NB4 (cell line): ENCODE results near the gene PRCC.
A peak's percentile ranks its signal among the peaks of the same experiment; 100 is the strongest.

ENCODE experiments used
- DNase-seq: peaks from one replicate; pipeline ENCODE4 v3.0.0; 2010; ENCODE audit warnings: low read depth
- H3K4me3 ChIP-seq: one replicate; pipeline ENCODE4 v1.5.1; 2011; ENCODE audit warnings: mild to moderate bottlenecking, low read depth, low read length, moderate library complexity
- MYC ChIP-seq: IDR thresholded peaks from 2 replicates; pipeline ENCODE4 v1.6.1; 2011; ENCODE audit warnings: low read depth, low read length
- POLR2A ChIP-seq: IDR thresholded peaks from 2 replicates; pipeline ENCODE4 v1.6.1; 2011; ENCODE audit warnings: mild to moderate bottlenecking; ENCODE audit not compliant: insufficient read length; ENCODE audit errors: extremely low read depth
- TF ChIP-seq, protein P1 (sequence below): IDR thresholded peaks from 2 replicates; pipeline ENCODE4 v1.6.1; 2011; ENCODE audit warnings: low read depth, low read length
- TF ChIP-seq, protein P2 (sequence below): IDR thresholded peaks from one replicate; pipeline ENCODE4 v1.5.1; 2012; ENCODE audit warnings: low read depth, low read length

Gene PRCC

DNA sequence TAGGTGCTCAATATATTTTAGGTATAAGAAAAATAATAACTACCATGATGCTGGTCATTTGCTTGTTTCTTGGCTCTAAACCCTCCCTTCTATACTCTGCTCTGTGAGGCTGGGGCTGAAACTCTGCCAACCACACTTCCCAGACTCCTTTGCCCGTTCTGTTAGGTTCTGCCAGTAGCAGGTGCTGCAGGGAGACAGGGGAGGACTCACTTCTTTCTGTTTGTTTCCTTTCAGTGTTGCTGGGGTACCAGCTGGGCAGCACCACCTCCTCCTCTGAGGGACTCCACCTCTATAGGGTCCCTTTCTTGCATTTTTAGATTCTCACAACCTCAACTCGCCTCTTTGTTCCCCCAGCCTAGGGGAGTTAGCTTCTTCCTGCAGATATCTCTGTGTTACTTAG, 66.3 kb downstream of the PRCC start:
- H3K4me3 ChIP-seq: no peak overlapping the region

DNA sequence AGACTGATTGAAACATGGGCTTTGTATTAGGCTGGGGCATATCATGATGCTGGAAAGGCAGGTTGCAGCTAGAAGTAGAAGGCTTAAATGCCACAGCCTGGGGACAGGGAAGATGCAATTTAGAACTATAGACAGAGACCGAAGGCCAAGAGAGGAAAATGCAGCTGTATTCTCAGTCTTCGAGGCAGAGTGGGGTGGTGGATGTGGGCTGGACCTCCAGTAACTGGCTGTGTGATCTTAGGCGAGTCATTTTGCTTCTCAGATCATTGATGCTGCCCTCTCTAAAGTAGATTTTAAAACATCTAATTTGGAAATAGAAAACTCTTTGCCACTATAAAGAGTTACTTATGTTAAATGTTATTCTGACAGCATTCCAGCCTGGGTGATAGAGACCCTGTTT, 67.0 kb downstream of the PRCC start:
- TF ChIP-seq, protein P1, sequence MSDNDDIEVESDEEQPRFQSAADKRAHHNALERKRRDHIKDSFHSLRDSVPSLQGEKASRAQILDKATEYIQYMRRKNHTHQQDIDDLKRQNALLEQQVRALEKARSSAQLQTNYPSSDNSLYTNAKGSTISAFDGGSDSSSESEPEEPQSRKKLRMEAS: no peak
- DNase-seq: no peak
- no peak overlapping the region for H3K4me3 ChIP-seq

More for the DNA sequence above, 66.3 kb downstream of the PRCC start:
- no peak for DNase-seq
- TF ChIP-seq, protein P1: no peak
- TF ChIP-seq, protein P2, sequence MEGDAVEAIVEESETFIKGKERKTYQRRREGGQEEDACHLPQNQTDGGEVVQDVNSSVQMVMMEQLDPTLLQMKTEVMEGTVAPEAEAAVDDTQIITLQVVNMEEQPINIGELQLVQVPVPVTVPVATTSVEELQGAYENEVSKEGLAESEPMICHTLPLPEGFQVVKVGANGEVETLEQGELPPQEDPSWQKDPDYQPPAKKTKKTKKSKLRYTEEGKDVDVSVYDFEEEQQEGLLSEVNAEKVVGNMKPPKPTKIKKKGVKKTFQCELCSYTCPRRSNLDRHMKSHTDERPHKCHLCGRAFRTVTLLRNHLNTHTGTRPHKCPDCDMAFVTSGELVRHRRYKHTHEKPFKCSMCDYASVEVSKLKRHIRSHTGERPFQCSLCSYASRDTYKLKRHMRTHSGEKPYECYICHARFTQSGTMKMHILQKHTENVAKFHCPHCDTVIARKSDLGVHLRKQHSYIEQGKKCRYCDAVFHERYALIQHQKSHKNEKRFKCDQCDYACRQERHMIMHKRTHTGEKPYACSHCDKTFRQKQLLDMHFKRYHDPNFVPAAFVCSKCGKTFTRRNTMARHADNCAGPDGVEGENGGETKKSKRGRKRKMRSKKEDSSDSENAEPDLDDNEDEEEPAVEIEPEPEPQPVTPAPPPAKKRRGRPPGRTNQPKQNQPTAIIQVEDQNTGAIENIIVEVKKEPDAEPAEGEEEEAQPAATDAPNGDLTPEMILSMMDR: no peak
- TF ChIP-seq POLR2A: no peak
- no peak for TF ChIP-seq MYC

DNA sequence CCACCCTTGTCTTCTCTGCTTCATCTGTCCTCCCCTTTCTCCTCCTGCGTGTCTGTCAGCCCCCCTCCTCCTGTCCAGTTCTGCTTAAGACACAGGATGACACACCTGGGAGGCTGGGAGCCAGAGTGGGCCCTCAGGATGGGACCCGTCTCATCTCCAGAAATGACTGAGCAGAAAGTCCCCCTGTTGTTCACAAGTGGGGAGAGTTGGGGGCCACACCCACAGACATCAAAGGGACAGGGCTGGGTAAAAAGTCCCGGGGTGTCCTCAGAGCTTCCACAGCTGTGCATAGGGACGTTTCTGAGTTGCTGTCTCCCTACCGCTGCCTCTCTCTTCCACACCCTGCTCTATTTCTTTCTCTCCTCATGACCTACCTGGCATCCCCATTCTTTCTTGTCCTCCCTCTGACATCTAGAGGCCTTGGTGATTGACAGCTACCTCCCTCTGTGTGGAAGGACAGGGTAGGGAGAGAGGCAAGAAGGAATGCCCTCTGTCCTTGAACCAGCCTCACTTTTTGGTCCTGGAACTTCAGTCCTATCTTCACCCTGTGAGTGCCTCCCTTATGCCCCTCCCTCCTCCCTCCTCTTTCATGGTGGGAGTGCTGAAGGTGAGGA, 68.8 kb downstream of the PRCC start:
- no peak overlapping the region for H3K4me3 ChIP-seq
- DNase-seq: no peak
- TF ChIP-seq POLR2A (no peak), MYC (no peak)
- TF ChIP-seq, protein P2: no peak
- TF ChIP-seq, protein P1: no peak

DNA sequence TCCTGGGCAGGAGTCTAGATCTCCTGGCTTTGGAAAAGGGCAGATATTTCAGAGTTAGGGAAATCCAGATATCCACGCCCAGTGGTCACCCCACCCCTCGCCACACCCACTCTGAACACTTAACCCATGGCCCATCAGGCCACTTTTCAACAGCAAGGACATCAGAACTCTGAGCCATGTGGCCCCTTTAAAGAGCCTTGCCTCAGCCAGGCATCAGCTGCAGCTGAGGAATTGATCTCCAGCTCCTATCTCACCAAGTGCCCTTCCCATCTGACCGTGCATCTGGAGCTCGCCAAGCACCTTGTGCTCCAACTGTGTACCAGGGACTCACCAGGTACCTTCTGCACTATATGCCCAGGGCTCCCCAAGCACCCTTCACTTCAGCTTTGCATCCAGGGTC, 69.6 kb downstream of the PRCC start:
- no peak overlapping the region for H3K4me3 ChIP-seq
- DNase-seq: no peak
- TF ChIP-seq, protein P2: no peak
- TF ChIP-seq, protein P1: no peak
- TF ChIP-seq POLR2A (no peak), MYC (no peak)

DNA sequence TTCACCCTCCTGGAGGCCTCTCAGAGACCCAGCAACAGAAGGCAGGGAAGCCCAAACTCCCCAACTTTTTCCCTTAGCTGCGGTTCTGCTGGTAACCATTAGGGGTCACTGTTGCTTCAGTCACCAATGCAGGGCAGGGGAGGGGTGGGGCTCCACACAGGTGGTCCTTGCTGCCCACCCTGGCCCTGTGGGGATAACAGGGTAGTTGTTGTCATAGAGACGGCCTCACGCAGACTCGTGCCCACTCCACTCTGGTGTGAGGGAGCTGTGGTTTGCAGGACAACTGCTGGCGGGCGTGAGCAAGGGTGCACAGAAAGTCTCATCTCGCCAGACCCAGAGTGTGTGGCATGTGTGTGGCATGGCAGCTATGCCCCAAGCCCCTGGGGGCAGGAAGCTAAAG, 71.6 kb downstream of the PRCC start:
- H3K4me3 ChIP-seq: no peak overlapping the region
- no peak for TF ChIP-seq POLR2A
- TF ChIP-seq, protein P2: peak; percentile 79
- peak; percentile 43 for DNase-seq

DNA sequence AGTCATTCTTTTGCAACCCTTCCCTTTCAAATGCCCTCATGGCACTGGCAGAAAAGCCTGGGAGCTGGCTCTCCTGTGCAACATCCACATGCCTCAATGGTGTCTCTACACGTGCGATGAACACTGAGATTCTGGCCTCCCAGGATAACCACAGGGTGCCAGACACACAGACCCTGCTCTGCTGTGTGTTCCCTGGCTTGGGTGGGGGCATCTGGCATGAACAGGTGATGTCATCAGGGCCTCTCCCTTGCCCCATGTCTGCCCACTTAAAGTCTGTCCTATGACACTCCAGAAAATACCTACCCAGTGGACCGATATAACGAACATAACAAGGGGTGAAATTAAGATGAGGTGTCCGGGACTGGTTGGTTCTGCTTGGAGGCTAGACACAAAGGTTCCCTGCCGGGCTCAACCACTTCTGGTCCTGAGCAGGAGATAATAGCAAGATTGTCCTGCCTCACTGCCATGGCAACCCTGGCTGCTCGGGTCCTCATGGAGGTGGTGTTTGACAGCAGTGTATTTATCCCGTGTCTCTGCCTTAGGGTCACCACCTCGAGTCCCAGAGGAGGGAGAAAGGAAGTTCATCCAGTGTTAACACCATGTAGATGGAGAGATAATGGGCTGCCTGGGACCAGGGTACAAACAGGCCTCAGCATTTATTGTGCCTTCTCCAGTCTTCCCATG, 72.2 kb downstream of the PRCC start:
- TF ChIP-seq, protein P2: no peak
- TF ChIP-seq POLR2A: no peak
- TF ChIP-seq, protein P1: no peak
- TF ChIP-seq MYC: no peak
- no peak overlapping the region for H3K4me3 ChIP-seq
- no peak for DNase-seq
